ENCODE results near the gene KRT39.

DNA sequence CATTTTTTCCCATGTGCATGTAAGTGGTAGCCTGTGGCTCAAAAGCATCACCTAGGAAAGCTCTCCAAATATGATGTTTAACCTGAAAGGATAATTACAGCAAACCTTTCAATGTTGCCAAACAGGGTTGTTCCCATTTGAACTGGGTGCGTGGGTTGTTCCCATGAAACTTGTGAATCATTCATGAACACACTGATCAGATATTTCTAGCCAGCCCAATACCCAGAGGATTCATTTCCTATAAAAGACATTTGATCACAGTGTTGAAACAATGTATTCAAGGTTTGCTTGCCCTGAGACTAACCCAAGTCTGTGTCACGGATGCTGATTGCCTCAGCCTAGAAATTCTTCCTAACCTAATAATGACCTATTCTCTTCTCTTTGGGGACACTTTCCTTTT lies 12.9 kb downstream of the KRT39 start:
- TF ChIP-seq, protein P1, sequence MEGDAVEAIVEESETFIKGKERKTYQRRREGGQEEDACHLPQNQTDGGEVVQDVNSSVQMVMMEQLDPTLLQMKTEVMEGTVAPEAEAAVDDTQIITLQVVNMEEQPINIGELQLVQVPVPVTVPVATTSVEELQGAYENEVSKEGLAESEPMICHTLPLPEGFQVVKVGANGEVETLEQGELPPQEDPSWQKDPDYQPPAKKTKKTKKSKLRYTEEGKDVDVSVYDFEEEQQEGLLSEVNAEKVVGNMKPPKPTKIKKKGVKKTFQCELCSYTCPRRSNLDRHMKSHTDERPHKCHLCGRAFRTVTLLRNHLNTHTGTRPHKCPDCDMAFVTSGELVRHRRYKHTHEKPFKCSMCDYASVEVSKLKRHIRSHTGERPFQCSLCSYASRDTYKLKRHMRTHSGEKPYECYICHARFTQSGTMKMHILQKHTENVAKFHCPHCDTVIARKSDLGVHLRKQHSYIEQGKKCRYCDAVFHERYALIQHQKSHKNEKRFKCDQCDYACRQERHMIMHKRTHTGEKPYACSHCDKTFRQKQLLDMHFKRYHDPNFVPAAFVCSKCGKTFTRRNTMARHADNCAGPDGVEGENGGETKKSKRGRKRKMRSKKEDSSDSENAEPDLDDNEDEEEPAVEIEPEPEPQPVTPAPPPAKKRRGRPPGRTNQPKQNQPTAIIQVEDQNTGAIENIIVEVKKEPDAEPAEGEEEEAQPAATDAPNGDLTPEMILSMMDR (IDR thresholded peaks at IDR 0.05), result no peak
- TF ChIP-seq POLR2A (IDR thresholded peaks at IDR 0.05), result no peak

Data from body of pancreas (tissue), 4 donors.